HepG2 (cell line): ENCODE measurements around the gene TBC1D20. TPM values are rescaled to one million over a fixed set of nuclear protein-coding genes. Genes with fewer than 3 reads are reported as not detected.

Experiments used
- AGO2 ChIP-seq: fragments of 200-400 bp; formaldehyde crosslinking; optimal IDR thresholded peaks from 2 replicates; pipeline ENCODE3; 2017; ENCODE audit warnings: mild to moderate bottlenecking, low read depth, low read length, moderate library complexity
- CBX5 ChIP-seq: sonication (generic); formaldehyde crosslinking; IDR thresholded peaks from 2 replicates; pipeline ENCODE4 v1.4.0; 2020; ENCODE audit warnings: missing genetic modification reagents, borderline replicate concordance
- GPN1 ChIP-seq: sonication (generic); formaldehyde crosslinking; IDR thresholded peaks from 2 replicates; pipeline ENCODE4 v1.5.1; 2020; ENCODE audit warnings: missing genetic modification reagents, borderline replicate concordance
- HDAC6 ChIP-seq: fragments of 200-600 bp; sonication (generic); IDR thresholded peaks from 2 replicates; pipeline ENCODE4 v1.7.0; 2017; ENCODE audit warnings: mild to moderate bottlenecking, antibody characterized with exemption, low read length, low read depth
- KAT2B ChIP-seq: fragments of 150-350 bp; IDR thresholded peaks from 2 replicates; pipeline ENCODE4 v1.6.1; 2014; ENCODE audit warnings: low read depth, low read length, borderline replicate concordance
- KMT2B ChIP-seq: IDR thresholded peaks from 2 replicates; pipeline ENCODE4 v1.6.1; 2016; ENCODE audit warnings: missing genetic modification reagents, missing compliant biosample characterization
- NCOA2 ChIP-seq: sonication (generic); formaldehyde crosslinking; IDR thresholded peaks from 2 replicates; pipeline ENCODE4 v1.8.0; 2022; ENCODE audit warnings: inconsistent platforms
- RBFOX2 ChIP-seq: fragments of 200-400 bp; formaldehyde crosslinking; IDR thresholded peaks from 2 replicates; pipeline ENCODE4 v1.6.1; 2017; ENCODE audit warnings: low read depth, mild to moderate bottlenecking, low read length
- RCOR2 ChIP-seq: IDR thresholded peaks from 2 replicates; pipeline ENCODE4 v1.6.1; 2016; ENCODE audit warnings: missing biosample characterization, missing genetic modification reagents
- SMC3 ChIP-seq: IDR thresholded peaks from 2 replicates; pipeline ENCODE4 v1.6.1; 2011; ENCODE audit warnings: low read length, improper control_type of control experiment
- ZNF317 ChIP-seq: sonication (generic); formaldehyde crosslinking; IDR thresholded peaks from 2 replicates; pipeline ENCODE4 v1.5.0; 2020; ENCODE audit warnings: mild to moderate bottlenecking, missing genetic modification reagents
- ZNF607 ChIP-seq: sonication (generic); formaldehyde crosslinking; IDR thresholded peaks from 2 replicates; pipeline ENCODE4 v1.5.1; 2020; ENCODE audit warnings: missing genetic modification reagents, mild to moderate bottlenecking, borderline replicate concordance
- ZNF678 ChIP-seq: sonication (generic); formaldehyde crosslinking; IDR thresholded peaks from 2 replicates; pipeline ENCODE4 v1.4.0; 2020; ENCODE audit warnings: mild to moderate bottlenecking, missing genetic modification reagents
- ZSCAN9 ChIP-seq: IDR thresholded peaks from 2 replicates; pipeline ENCODE4 v1.6.1; 2016; ENCODE audit warnings: borderline replicate concordance
- polyA plus RNA-seq, 8 experiments: library from polyadenylated mRNA; depleted of rRNA in 3 of 8; stranded (reverse) in 7 of 8; unstranded in 1 of 8; fragments of >200 nt; fragmentation: Illumina TruSeq in 4 of 8; extraction: Trizol in 4 of 8; gene quantifications; 2 replicates each; pipeline versions ENCODE4 v1.2.1 to v1.2.3, GENCODE V29; 2011 to 2016; ENCODE audit warnings: low read depth in 4 of 8, missing spikeins in 1 of 8, mixed read lengths in 1 of 8; ENCODE audit not compliant: insufficient read depth in 1 of 8
- total RNA-seq, 5 experiments: library from RNA; depleted of rRNA; stranded (reverse); fragments of >200 nt; fragmentation: Illumina TruSeq; extraction: Trizol; gene quantifications; 2 replicates each; pipeline ENCODE4 v1.2.3, GENCODE V29; 2016; ENCODE audit warnings: low read depth in 1 of 5
- TF ChIP-seq, protein P1 (sequence below): sonication (generic); formaldehyde crosslinking; IDR thresholded peaks from 2 replicates; pipeline ENCODE4 v1.9.0; 2021; ENCODE audit warnings: missing genetic modification reagents, mild to moderate bottlenecking, borderline replicate concordance
- TF ChIP-seq, protein P2 (sequence below): conservative IDR thresholded peaks from 2 replicates; pipeline ENCODE4 v1.6.1; 2018; ENCODE audit warnings: missing genetic modification reagents
- TF ChIP-seq, protein P3 (sequence below): IDR thresholded peaks from 2 replicates; pipeline ENCODE4 v1.6.1; 2016; ENCODE audit warnings: missing compliant biosample characterization, missing genetic modification reagents, borderline replicate concordance
- TF ChIP-seq, protein P4 (sequence below): sonication (generic); formaldehyde crosslinking; IDR thresholded peaks from 2 replicates; pipeline ENCODE4 v1.9.0; 2022; ENCODE audit warnings: missing genetic modification reagents, mild to moderate bottlenecking, borderline replicate concordance
- TF ChIP-seq, protein P5 (sequence below): sonication (generic); formaldehyde crosslinking; IDR thresholded peaks from 2 replicates; pipeline ENCODE4 v1.4.0; 2020; ENCODE audit warnings: mild to moderate bottlenecking, missing genetic modification reagents
- TF ChIP-seq, protein P6 (sequence below): sonication (generic); formaldehyde crosslinking; IDR thresholded peaks from 2 replicates; pipeline ENCODE4 v1.4.0; 2020; ENCODE audit warnings: missing genetic modification reagents, mild to moderate bottlenecking, borderline replicate concordance

The TBC1D20 gene
- total and polyA plus RNA-seq, 2 of the 13 experiments (the other 11 are each of a cell fraction or from before 2014, with no cell fraction given), result 36.6 to 47.1 TPM

DNA sequence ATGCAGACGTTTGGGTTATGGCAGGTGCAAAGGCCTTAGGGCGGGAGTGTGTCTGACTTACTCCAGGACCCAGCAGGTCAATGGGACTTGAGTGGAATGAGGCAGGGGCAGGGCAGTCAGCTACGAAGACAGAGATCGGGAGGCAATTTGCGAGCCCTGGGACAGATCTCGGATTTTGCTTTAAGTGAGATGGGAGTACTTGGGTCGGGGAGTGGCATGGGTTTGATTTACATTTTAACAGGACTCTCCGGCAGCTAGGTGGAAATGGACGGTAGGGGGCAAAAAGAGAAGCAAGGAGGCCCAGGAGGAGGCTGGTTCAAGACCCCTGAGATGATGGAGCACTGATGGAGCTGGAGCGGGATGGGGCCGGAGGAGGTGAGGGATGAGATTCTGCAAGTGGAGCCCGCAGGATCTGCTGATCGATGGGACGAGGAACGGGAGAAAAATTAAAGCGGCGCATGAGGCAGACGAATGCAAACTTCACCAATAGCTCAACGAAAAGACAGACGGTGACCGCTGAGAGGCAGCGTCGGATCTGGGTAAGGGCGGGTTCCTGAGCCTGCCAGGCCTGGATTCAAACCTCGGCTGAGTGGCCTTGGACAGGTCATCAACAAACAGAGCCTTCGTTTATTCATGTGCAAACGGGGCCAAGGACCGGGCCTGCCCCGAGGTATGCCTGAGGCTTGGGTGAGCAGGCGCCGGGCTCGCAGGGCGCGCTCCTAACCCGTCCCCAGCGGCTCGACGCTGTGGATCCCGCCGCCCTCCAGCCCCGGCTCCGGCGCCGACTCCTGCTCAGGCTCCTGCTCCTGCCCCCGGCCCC is 55.0 kb downstream of the TBC1D20 start (continued):
- TF ChIP-seq, protein P1, sequence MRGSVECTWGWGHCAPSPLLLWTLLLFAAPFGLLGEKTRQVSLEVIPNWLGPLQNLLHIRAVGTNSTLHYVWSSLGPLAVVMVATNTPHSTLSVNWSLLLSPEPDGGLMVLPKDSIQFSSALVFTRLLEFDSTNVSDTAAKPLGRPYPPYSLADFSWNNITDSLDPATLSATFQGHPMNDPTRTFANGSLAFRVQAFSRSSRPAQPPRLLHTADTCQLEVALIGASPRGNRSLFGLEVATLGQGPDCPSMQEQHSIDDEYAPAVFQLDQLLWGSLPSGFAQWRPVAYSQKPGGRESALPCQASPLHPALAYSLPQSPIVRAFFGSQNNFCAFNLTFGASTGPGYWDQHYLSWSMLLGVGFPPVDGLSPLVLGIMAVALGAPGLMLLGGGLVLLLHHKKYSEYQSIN, result no peak
- peak; percentile 63 for TF ChIP-seq NCOA2 (CRISPR knock-in tag)
- no peak for TF ChIP-seq RCOR2
- no peak; the same call in 1 of the 2 replicates for TF ChIP-seq SMC3
- TF ChIP-seq ZSCAN9 (CRISPR knock-in tag), result peak; percentile 91; the same call in 1 of the 2 replicates
- peak; percentile 14; the same call in 1 of the 2 replicates for TF ChIP-seq ZNF678 (CRISPR knock-in tag)
- TF ChIP-seq ZNF607, result no peak
- TF ChIP-seq, protein P2, sequence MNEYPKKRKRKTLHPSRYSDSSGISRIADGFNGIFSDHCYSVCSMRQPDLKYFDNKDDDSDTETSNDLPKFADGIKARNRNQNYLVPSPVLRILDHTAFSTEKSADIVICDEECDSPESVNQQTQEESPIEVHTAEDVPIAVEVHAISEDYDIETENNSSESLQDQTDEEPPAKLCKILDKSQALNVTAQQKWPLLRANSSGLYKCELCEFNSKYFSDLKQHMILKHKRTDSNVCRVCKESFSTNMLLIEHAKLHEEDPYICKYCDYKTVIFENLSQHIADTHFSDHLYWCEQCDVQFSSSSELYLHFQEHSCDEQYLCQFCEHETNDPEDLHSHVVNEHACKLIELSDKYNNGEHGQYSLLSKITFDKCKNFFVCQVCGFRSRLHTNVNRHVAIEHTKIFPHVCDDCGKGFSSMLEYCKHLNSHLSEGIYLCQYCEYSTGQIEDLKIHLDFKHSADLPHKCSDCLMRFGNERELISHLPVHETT (CRISPR knock-in tag), result peak; percentile 51; the same call in 1 of the 2 replicates
- peak; percentile 94; the same call in 1 of the 2 replicates for TF ChIP-seq CBX5 (CRISPR knock-in tag)
- peak; percentile 93 for TF ChIP-seq RBFOX2
- 0 out of 2 replicates have a peak, but pooled peaks have one; percentile 8 for TF ChIP-seq KAT2B
- peak; percentile 54 for TF ChIP-seq AGO2
- TF ChIP-seq ZNF317 (CRISPR knock-in tag), result peak; percentile 75
- TF ChIP-seq, protein P3, sequence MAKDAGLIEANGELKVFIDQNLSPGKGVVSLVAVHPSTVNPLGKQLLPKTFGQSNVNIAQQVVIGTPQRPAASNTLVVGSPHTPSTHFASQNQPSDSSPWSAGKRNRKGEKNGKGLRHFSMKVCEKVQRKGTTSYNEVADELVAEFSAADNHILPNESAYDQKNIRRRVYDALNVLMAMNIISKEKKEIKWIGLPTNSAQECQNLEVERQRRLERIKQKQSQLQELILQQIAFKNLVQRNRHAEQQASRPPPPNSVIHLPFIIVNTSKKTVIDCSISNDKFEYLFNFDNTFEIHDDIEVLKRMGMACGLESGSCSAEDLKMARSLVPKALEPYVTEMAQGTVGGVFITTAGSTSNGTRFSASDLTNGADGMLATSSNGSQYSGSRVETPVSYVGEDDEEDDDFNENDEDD (CRISPR knock-in tag), result peak; percentile 69
- TF ChIP-seq, protein P4, sequence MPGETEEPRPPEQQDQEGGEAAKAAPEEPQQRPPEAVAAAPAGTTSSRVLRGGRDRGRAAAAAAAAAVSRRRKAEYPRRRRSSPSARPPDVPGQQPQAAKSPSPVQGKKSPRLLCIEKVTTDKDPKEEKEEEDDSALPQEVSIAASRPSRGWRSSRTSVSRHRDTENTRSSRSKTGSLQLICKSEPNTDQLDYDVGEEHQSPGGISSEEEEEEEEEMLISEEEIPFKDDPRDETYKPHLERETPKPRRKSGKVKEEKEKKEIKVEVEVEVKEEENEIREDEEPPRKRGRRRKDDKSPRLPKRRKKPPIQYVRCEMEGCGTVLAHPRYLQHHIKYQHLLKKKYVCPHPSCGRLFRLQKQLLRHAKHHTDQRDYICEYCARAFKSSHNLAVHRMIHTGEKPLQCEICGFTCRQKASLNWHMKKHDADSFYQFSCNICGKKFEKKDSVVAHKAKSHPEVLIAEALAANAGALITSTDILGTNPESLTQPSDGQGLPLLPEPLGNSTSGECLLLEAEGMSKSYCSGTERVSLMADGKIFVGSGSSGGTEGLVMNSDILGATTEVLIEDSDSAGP, result peak; percentile 89
- TF ChIP-seq KMT2B (CRISPR knock-in tag), result no peak
- 0 out of 2 replicates have a peak, but pooled peaks have one; percentile 28 for TF ChIP-seq GPN1 (CRISPR knock-in tag)
- TF ChIP-seq, protein P5, sequence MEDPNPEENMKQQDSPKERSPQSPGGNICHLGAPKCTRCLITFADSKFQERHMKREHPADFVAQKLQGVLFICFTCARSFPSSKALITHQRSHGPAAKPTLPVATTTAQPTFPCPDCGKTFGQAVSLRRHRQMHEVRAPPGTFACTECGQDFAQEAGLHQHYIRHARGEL (CRISPR knock-in tag), result peak; percentile 36; the same call in 1 of the 2 replicates
- TF ChIP-seq HDAC6, result no peak
- TF ChIP-seq, protein P6, sequence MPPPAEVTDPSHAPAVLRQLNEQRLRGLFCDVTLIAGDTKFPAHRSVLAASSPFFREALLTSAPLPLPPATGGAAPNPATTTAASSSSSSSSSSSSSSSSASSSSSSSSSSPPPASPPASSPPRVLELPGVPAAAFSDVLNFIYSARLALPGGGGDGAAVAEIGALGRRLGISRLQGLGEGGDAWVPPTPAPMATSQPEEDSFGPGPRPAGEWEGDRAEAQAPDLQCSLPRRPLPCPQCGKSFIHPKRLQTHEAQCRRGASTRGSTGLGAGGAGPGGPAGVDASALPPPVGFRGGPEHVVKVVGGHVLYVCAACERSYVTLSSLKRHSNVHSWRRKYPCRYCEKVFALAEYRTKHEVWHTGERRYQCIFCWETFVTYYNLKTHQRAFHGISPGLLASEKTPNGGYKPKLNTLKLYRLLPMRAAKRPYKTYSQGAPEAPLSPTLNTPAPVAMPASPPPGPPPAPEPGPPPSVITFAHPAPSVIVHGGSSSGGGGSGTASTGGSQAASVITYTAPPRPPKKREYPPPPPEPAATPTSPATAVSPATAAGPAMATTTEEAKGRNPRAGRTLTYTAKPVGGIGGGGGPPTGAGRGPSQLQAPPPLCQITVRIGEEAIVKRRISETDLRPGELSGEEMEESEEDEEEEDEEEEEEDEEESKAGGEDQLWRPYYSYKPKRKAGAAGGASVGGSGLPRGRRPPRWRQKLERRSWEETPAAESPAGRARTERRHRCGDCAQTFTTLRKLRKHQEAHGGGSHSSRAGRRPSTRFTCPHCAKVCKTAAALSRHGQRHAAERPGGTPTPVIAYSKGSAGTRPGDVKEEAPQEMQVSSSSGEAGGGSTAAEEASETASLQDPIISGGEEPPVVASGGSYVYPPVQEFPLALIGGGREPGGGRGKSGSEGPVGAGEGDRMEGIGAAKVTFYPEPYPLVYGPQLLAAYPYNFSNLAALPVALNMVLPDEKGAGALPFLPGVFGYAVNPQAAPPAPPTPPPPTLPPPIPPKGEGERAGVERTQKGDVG (CRISPR knock-in tag), result peak; percentile 69; the same call in 1 of the 2 replicates
